GM12875 (cell line): ENCODE results near the gene NKTR.

Source experiments
- H3K4me3 ChIP-seq: one replicate; pipeline ENCODE4 v1.5.1; 2011; ENCODE audit warnings: low read depth, low read length, control low read depth
- CTCF ChIP-seq: IDR thresholded peaks from 2 replicates; pipeline ENCODE4 v1.5.1; 2011; ENCODE audit warnings: low read depth, mild to moderate bottlenecking, control low read depth, inconsistent platforms, low read length, moderate library complexity, borderline replicate concordance; ENCODE audit not compliant: insufficient read depth

The NKTR gene

GRCh38 chr3:42692667-42693529 lies 92.4 kb downstream of the NKTR start:
- H3K4me3 ChIP-seq: no peak overlapping the region
- no peak for TF ChIP-seq CTCF

- no peak for TF ChIP-seq CTCF
- no peak overlapping the region for H3K4me3 ChIP-seq
Observed at GRCh38 chr3:42693530-42693930, 93.0 kb downstream of the NKTR start.

- TF ChIP-seq CTCF: no peak
- H3K4me3 ChIP-seq: no peak overlapping the region
Observed at GRCh38 chr3:42694366-42694765, 93.9 kb downstream of the NKTR start.

- TF ChIP-seq CTCF: no peak
- H3K4me3 ChIP-seq: no peak overlapping the region
Observed at GRCh38 chr3:42696356-42697288, 96.1 kb downstream of the NKTR start.

- TF ChIP-seq CTCF: no peak
- no peak overlapping the region for H3K4me3 ChIP-seq
Observed at GRCh38 chr3:42697289-42698051, 97.0 kb downstream of the NKTR start.
